ENCODE results near the gene ADGRV1. TPM values are rescaled to one million over a fixed set of nuclear protein-coding genes. Genes with fewer than 3 reads are reported as not detected.

ADGRV1 gene
- total RNA-seq, 1 donor from 2014 or later, result 0.99 TPM

- H3K4me1 Mint-ChIP-seq (ENCODE audit: unreplicated experiment), result no peaks in the 10 kb centered on the region
- TF ChIP-seq CTCF (IDR thresholded peaks at IDR 0.05), result no peak
- H3K27me3 Mint-ChIP-seq (ENCODE audit: unreplicated experiment), result peaks cover 25% of the 10 kb centered on the region
- no peak overlapping the region for H3K4me3 Mint-ChIP-seq (ENCODE audit: unreplicated experiment)
- H3K9me3 Mint-ChIP-seq (ENCODE audit: unreplicated experiment), result peaks cover 9% of the 10 kb centered on the region
- H3K27ac Mint-ChIP-seq (ENCODE audit: unreplicated experiment), result no peak overlapping the region
- no peak for DNase-seq (ENCODE audit: extremely low spot score, unreplicated experiment)
- H3K36me3 Mint-ChIP-seq (ENCODE audit: unreplicated experiment), result peaks cover 2% of the 10 kb centered on the region
Observed at GRCh38 chr5:91070761-91071550, 512.4 kb downstream of the ADGRV1 start.

GRCh38 chr5:91072881-91073280, 514.3 kb downstream of the ADGRV1 start:
- Mint-ChIP-seq H3K27me3 (ENCODE audit: unreplicated experiment) (peaks cover 20% of the 10 kb centered on the region), H3K27ac (ENCODE audit: unreplicated experiment) (no peak overlapping the region), H3K4me1 (ENCODE audit: unreplicated experiment) (no peaks in the 10 kb centered on the region), H3K4me3 (ENCODE audit: unreplicated experiment) (no peak overlapping the region), H3K36me3 (ENCODE audit: unreplicated experiment) (peaks cover 2% of the 10 kb centered on the region), H3K9me3 (ENCODE audit: unreplicated experiment) (peaks cover 9% of the 10 kb centered on the region)
- DNase-seq (ENCODE audit: extremely low spot score, unreplicated experiment), result no peak
- TF ChIP-seq CTCF (IDR thresholded peaks at IDR 0.05), result no peak

- DNase-seq (ENCODE audit: extremely low spot score, unreplicated experiment), result no peak
- no peak overlapping the region for H3K27ac Mint-ChIP-seq (ENCODE audit: unreplicated experiment)
Observed at GRCh38 chr5:91074615-91075014, 516.0 kb downstream of the ADGRV1 start.

GRCh38 chr5:91076138-91076537, 517.5 kb downstream of the ADGRV1 start:
- H3K4me3 Mint-ChIP-seq (ENCODE audit: unreplicated experiment), result no peak overlapping the region
- H3K9me3 Mint-ChIP-seq (ENCODE audit: unreplicated experiment), result no peaks in the 10 kb centered on the region
- peaks cover 13% of the 10 kb centered on the region for H3K4me1 Mint-ChIP-seq (ENCODE audit: unreplicated experiment)
- H3K27me3 Mint-ChIP-seq (ENCODE audit: unreplicated experiment), result peaks cover 15% of the 10 kb centered on the region
- no peak for DNase-seq (ENCODE audit: extremely low spot score, unreplicated experiment)
- peaks cover 2% of the 10 kb centered on the region for H3K36me3 Mint-ChIP-seq (ENCODE audit: unreplicated experiment)
- TF ChIP-seq CTCF (IDR thresholded peaks at IDR 0.05), result no peak
- H3K27ac Mint-ChIP-seq (ENCODE audit: unreplicated experiment), result no peak overlapping the region

More at GRCh38 chr5:91074615-91075014, 516.0 kb downstream of the ADGRV1 start:
- H3K36me3 Mint-ChIP-seq (ENCODE audit: unreplicated experiment), result peaks cover 2% of the 10 kb centered on the region
- H3K4me3 Mint-ChIP-seq (ENCODE audit: unreplicated experiment), result no peak overlapping the region
- H3K4me1 Mint-ChIP-seq (ENCODE audit: unreplicated experiment), result peaks cover 12% of the 10 kb centered on the region
- TF ChIP-seq CTCF (IDR thresholded peaks at IDR 0.05), result peak; percentile 17
- H3K27me3 Mint-ChIP-seq (ENCODE audit: unreplicated experiment), result peaks cover 15% of the 10 kb centered on the region
- H3K9me3 Mint-ChIP-seq (ENCODE audit: unreplicated experiment), result no peaks in the 10 kb centered on the region

GRCh38 chr5:91077623-91078022, 519.0 kb downstream of the ADGRV1 start:
- H3K36me3 Mint-ChIP-seq (ENCODE audit: unreplicated experiment), result peaks cover 2% of the 10 kb centered on the region
- peaks cover 11% of the 10 kb centered on the region for H3K27me3 Mint-ChIP-seq (ENCODE audit: unreplicated experiment)
- H3K27ac Mint-ChIP-seq (ENCODE audit: unreplicated experiment), result no peak overlapping the region
- H3K4me3 Mint-ChIP-seq (ENCODE audit: unreplicated experiment), result no peak overlapping the region
- no peak for DNase-seq (ENCODE audit: extremely low spot score, unreplicated experiment)
- TF ChIP-seq CTCF (IDR thresholded peaks at IDR 0.05), result no peak
- peaks cover 13% of the 10 kb centered on the region for H3K4me1 Mint-ChIP-seq (ENCODE audit: unreplicated experiment)
- no peaks in the 10 kb centered on the region for H3K9me3 Mint-ChIP-seq (ENCODE audit: unreplicated experiment)
